GM23248 (cell line): Measurements from ENCODE around the gene ERBB3. TPM values are rescaled to one million over a fixed set of nuclear protein-coding genes. Genes with fewer than 3 reads are reported as not detected.
A peak's percentile ranks its signal among the peaks of the same experiment; 100 is the strongest.

Source experiments
- DNase-seq: peaks from one replicate; pipeline ENCODE4 v3.0.0-alpha.2; 2015
- H2AFZ ChIP-seq: fragments of 200-600 bp; sonication (generic); 2 replicates; pipeline ENCODE4 v1.6.1; 2016; ENCODE audit warnings: antibody characterized with exemption
- H3F3A ChIP-seq: fragments of 200-600 bp; sonication (generic); 2 replicates; pipeline ENCODE4 v1.6.1; 2016; ENCODE audit warnings: mild to moderate bottlenecking, antibody characterized with exemption, mixed run types; ENCODE audit not compliant: insufficient read depth
- H3K27ac ChIP-seq: fragments of 200-600 bp; sonication (generic); 2 replicates; pipeline ENCODE4 v1.5.1; 2016; ENCODE audit warnings: mild to moderate bottlenecking
- H3K27me3 ChIP-seq: fragments of 200-600 bp; sonication (generic); replicated peaks from 2 replicates; pipeline ENCODE4 v1.6.1; 2016; ENCODE audit warnings: mild to moderate bottlenecking; ENCODE audit not compliant: insufficient read depth
- H3K36me3 ChIP-seq: fragments of 200-600 bp; sonication (generic); 2 replicates; pipeline ENCODE4 v1.6.1; 2016; ENCODE audit warnings: low read depth, mild to moderate bottlenecking
- H3K4me1 ChIP-seq: fragments of 200-600 bp; sonication (generic); 2 replicates; pipeline ENCODE4 v1.6.1; 2016; ENCODE audit warnings: mild to moderate bottlenecking; ENCODE audit not compliant: insufficient read depth
- H3K4me2 ChIP-seq: fragments of 200-600 bp; sonication (generic); one replicate; pipeline ENCODE4 v1.6.1; 2016; ENCODE audit warnings: mild to moderate bottlenecking; ENCODE audit not compliant: unreplicated experiment
- H3K4me3 ChIP-seq: fragments of 200-600 bp; sonication (generic); 2 replicates; pipeline ENCODE4 v1.5.1; 2016; ENCODE audit warnings: mild to moderate bottlenecking
- H3K79me2 ChIP-seq: fragments of 200-600 bp; sonication (generic); 2 replicates; pipeline ENCODE4 v1.6.1; 2016; ENCODE audit warnings: mild to moderate bottlenecking; ENCODE audit not compliant: insufficient read depth
- H3K9ac ChIP-seq: fragments of 200-600 bp; sonication (generic); 2 replicates; pipeline ENCODE4 v1.6.1; 2016; ENCODE audit warnings: mild to moderate bottlenecking
- H3K9me2 ChIP-seq: fragments of 200-600 bp; sonication (generic); 2 replicates; pipeline ENCODE4 v1.6.1; 2016; ENCODE audit warnings: mixed run types, mild to moderate bottlenecking, moderate library complexity; ENCODE audit not compliant: insufficient read depth
- H3K9me3 ChIP-seq: fragments of 200-600 bp; sonication (generic); one replicate; pipeline ENCODE4 v1.6.1; 2017; ENCODE audit warnings: low read depth
- H4K20me1 ChIP-seq: fragments of 200-600 bp; sonication (generic); 2 replicates; pipeline ENCODE4 v1.6.0; 2016; ENCODE audit not compliant: insufficient read depth
- EZH2 ChIP-seq: fragments of 200-600 bp; sonication (generic); IDR thresholded peaks from 2 replicates; pipeline ENCODE4 v1.6.1; 2018; ENCODE audit warnings: antibody characterized with exemption, mild to moderate bottlenecking; ENCODE audit not compliant: insufficient read depth, poor library complexity, severe bottlenecking
- EZH2phosphoT487 ChIP-seq: fragments of 200-600 bp; sonication (generic); IDR thresholded peaks from 2 replicates; pipeline ENCODE4 v1.6.1; 2018; ENCODE audit warnings: antibody characterized with exemption, moderate library complexity, mild to moderate bottlenecking, low read depth; ENCODE audit not compliant: insufficient read depth
- WGBS, 2 experiments: methylation state at CpG; one replicate each; pipeline ENCODE4 v1.1.6; 2015 to 2017; ENCODE audit warnings: low lambda C conversion rate in 2 of 2, low coverage in 1 of 2; ENCODE audit errors: missing lambda C conversion rate in 2 of 2; 5-methylcytosine and 5-hydroxymethylcytosine counted together
- in situ Hi-C: fragments of 300-500 bp; cut with MboI; formaldehyde crosslinking; loops from 2 replicates; pipeline ENCODE4 v1.15.0; 2020
- polyA plus RNA-seq: library from polyadenylated mRNA; unstranded; fragments of >200 nt; fragmentation: Nextera tagmentation; extraction: Ambion mirVana; gene quantifications from 2 replicates; pipeline ENCODE4 v1.2.1, GENCODE V29; 2016
- total RNA-seq: library from RNA; depleted of rRNA; stranded (reverse); fragments of >200 nt; shearing (Covaris generic); gene quantifications from 2 replicates; pipeline ENCODE4 v1.2.3, GENCODE V29; 2014; rRNA removed

Gene ERBB3
- total and polyA plus RNA-seq, 2 experiments from 2014 or later: 1.9 to 3.5 TPM

DNA sequence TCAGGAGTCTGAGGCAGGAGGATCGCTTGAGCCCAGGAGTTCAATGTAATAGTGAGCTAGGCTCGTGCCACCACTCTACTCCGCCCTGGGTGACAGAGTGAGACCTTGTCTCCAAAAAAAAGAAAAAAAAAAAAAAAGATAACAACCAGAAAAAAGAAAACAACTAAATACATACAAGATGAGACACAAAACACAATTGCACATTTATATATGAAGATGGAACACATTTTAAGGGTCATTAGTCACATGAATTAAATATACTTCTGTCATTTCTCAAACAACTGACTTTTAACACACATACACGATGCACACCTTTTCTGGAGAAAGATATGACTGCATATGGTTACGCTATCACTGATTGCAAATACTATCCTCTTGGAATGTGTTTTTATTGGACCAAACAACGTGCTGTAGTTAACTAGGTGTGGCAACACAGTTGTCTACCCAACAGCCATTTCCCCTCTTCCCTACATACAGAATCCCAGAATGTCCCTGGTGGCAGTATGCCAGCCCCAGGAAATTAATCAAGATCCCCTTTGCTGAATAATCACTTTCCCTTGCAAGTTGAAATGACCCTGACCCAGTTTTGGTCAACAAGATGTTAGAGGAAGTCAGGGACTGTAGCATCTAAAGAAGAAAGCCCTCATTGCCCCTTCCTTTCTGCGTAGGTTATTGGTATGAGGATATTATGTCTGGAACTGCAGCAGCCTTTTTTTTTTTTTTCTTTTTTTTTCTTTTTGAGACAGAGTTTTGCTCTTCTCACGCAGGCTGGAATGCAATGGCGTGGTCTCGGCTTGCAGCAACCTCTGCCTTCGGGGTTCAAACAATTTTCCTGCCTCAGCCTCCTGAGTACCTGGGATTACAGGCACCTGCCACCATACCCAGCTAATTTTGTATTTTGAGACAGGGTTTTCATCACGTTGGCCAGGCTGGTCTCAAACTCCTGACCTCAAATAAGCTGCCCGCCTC is 66.8 kb downstream of the ERBB3 start:
- 67 to 76% methylated on average over 12 to 13 of the region's 13 CpGs for WGBS, 2 experiments
- Histone ChIP-seq H2AFZ (no peak overlapping the region), H4K20me1 (no peaks in the 10 kb centered on the region), H3K27ac (no peak overlapping the region), H3K4me2 (no peak overlapping the region), H3K79me2 (no peaks in the 10 kb centered on the region), H3F3A (peaks cover 22% of the 10 kb centered on the region), H3K9me3 (no peaks in the 10 kb centered on the region), H3K9me2 (no peaks in the 10 kb centered on the region), H3K9ac (no peak overlapping the region), H3K4me1 (peaks cover 10% of the 10 kb centered on the region; the same call in 1 of the 2 replicates), H3K4me3 (no peak overlapping the region), H3K27me3 (no peaks in the 10 kb centered on the region), H3K36me3 (peaks cover 15% of the 10 kb centered on the region; the same call in 1 of the 2 replicates)
- TF ChIP-seq EZH2phosphoT487 (no peak), EZH2 (no peak)
- no peak for DNase-seq
- in situ Hi-C loops: no loop called here

DNA sequence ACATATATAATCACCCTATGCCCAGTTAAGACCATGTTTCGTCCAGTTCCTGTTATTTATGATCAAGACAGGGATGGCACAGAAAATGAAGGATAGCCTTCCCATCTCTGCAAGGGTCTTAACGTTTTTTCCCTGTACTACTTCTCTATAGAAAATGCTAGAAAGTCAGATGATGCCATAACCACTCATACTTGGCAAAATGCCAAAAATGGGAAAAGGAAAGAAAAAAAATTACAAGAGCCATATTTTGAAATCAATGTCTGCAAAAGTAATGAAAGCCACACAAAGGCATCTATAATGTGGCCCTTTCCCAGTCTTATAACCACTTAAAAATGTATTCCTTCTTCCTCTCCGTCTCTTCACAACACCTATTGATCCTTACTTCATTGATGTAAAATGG is 70.6 kb downstream of the ERBB3 start:
- Histone ChIP-seq H3K4me1 (peaks cover 16% of the 10 kb centered on the region), H3K4me2 (no peak overlapping the region), H3F3A (peaks cover 15% of the 10 kb centered on the region), H3K79me2 (peaks cover 11% of the 10 kb centered on the region), H3K9me3 (no peaks in the 10 kb centered on the region), H3K4me3 (no peak overlapping the region), H3K27ac (no peak overlapping the region), H3K27me3 (no peaks in the 10 kb centered on the region), H3K9ac (no peak overlapping the region), H3K36me3 (no peaks in the 10 kb centered on the region), H3K9me2 (no peaks in the 10 kb centered on the region), H2AFZ (no peak overlapping the region), H4K20me1 (no peaks in the 10 kb centered on the region)
- no peak for TF ChIP-seq EZH2phosphoT487
- TF ChIP-seq EZH2: no peak
- in situ Hi-C loops: no loop called here
- DNase-seq: peak; percentile 64
- WGBS, 2 experiments: 65 to 67% methylated on average over 3 of the region's 3 CpGs

DNA sequence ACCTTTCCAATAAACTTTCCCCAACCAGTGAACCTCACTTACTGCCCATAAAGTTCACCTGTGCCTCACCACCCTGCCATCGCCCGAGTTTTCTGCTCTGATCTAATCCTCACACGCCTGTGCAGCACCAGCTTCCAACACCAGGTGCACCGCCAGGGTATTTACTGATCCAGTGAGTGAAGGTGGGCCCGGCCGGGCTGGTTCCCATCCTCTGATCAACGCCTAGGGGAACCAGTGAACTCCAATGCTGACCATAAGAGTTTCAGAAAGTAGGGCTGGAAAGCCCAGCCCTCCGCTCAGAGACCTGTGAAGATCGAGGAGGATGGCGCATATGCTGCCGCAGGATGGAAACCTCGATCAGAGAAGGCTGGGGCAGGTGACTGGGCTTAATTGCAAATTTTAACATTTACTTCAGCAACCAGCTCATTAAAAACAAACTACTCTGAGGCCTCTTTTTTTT is 71.7 kb downstream of the ERBB3 start:
- H3K9me3 ChIP-seq: no peaks in the 10 kb centered on the region
- H3K27ac ChIP-seq: peak overlapping the region; percentile 81
- peak overlapping the region; percentile 92 for H2AFZ ChIP-seq
- H3F3A ChIP-seq: peaks cover 13% of the 10 kb centered on the region
- WGBS, 2 experiments: 7 to 11% methylated on average over 12 of the region's 12 CpGs
- H4K20me1 ChIP-seq: no peaks in the 10 kb centered on the region
- no peaks in the 10 kb centered on the region for H3K27me3 ChIP-seq
- H3K4me3 ChIP-seq: peak overlapping the region; percentile 78
- H3K9me2 ChIP-seq: no peaks in the 10 kb centered on the region
- no peak for TF ChIP-seq EZH2
- H3K9ac ChIP-seq: peak overlapping the region; percentile 82
- H3K36me3 ChIP-seq: no peaks in the 10 kb centered on the region
- H3K4me2 ChIP-seq: peak overlapping the region; percentile 87
- peak; percentile 64 for DNase-seq
- H3K4me1 ChIP-seq: peaks cover 16% of the 10 kb centered on the region
- H3K79me2 ChIP-seq: peaks cover 20% of the 10 kb centered on the region
- in situ Hi-C loops: no loop called here

DNA sequence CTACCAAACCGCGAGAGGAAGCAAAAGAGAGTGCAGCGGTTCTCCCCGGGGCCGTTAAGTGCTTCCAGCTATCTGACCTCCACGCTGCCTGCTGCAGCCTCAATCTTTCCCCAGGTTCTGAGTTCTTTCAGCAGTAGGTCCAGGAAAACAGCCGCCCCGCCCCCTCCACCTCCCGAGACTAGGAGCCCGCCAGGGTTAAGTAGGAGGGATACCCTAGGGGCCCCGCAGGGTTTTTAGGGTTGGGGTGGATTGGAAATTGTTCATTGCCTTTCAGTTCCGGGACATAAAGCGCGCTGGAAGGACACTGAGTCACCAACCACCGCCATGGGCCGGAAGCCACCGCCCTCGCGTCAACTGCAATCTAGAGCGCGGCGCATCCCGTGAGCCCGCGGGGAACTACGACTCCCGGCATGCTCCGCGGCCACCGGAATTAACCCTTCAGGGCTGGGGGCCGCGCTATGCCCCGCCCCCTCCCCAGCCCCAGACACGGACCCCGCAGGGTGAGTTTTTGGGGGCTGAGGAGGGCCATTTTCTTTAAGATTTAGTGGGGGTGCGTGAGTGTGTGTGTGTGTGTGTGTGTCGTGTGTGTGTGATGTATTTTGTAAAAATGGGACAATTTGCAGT is 72.3 kb downstream of the ERBB3 start, which contains the start of gene MYL6B:
TSS of gene MYL6B (plus strand) at position 456 of the 624 bp plus-strand sequence. CDS start 1,332 bp downstream, outside the sequence.
- DNase-seq: peak; percentile 98
- no peaks in the 10 kb centered on the region for H3K9me2 ChIP-seq
- H3K4me3 ChIP-seq: peak within 1 kb of the TSS; percentile 78
- H3K79me2 ChIP-seq: peaks cover 20% of the 10 kb centered on the region
- H2AFZ ChIP-seq: peak within 1 kb of the TSS; percentile 92
- no peak for TF ChIP-seq EZH2
- TF ChIP-seq EZH2phosphoT487: no peak
- no peaks in the 10 kb centered on the region for H3K27me3 ChIP-seq
- peaks cover 16% of the 10 kb centered on the region; the same call in 1 of the 2 replicates for H3F3A ChIP-seq
- peak within 1 kb of the TSS; percentile 81 for H3K27ac ChIP-seq
- peak within 1 kb of the TSS; percentile 82 for H3K9ac ChIP-seq
- H3K4me1 ChIP-seq: peaks cover 16% of the 10 kb centered on the region
- no peaks in the 10 kb centered on the region for H4K20me1 ChIP-seq
- H3K4me2 ChIP-seq: peak within 1 kb of the TSS; percentile 87
- in situ Hi-C loops: no loop called here
- WGBS, 2 experiments: 1% methylated on average over 23 to 28 of the region's 37 CpGs
- H3K9me3 ChIP-seq: no peaks in the 10 kb centered on the region
- no peaks in the 10 kb centered on the region for H3K36me3 ChIP-seq

Other genes starting within 250 kb of the ERBB3 start
- gene MMP19, start 237.2 kb upstream of the ERBB3 start, total RNA-seq: 17.6 and 26.3 TPM in 2 replicates
- 13.8 and 15.7 TPM in 2 replicates for gene MMP19, start 237.2 kb upstream of the ERBB3 start, polyA plus RNA-seq
- 20.1 and 25.9 TPM in 2 replicates for gene PYM1, start 152.3 kb upstream of the ERBB3 start, total RNA-seq
- 33.5 and 34.4 TPM in 2 replicates for gene PYM1, start 152.3 kb upstream of the ERBB3 start, polyA plus RNA-seq
- gene DGKA, start 149.0 kb upstream of the ERBB3 start, total RNA-seq: 66.6 and 67.7 TPM in 2 replicates
- 109 and 116 TPM in 2 replicates for gene DGKA, start 149.0 kb upstream of the ERBB3 start, polyA plus RNA-seq
- gene PMEL, start 114.1 kb upstream of the ERBB3 start, total RNA-seq: 0.13 and 2.3 TPM in 2 replicates
- gene PMEL, start 114.1 kb upstream of the ERBB3 start, polyA plus RNA-seq: 0.38 and 0.76 TPM in 2 replicates
- gene CDK2, start 113.3 kb upstream of the ERBB3 start, total RNA-seq: 20.8 and 34.9 TPM in 2 replicates
- gene CDK2, start 113.3 kb upstream of the ERBB3 start, polyA plus RNA-seq: 16.2 and 16.6 TPM in 2 replicates
- gene RAB5B, start 106.1 kb upstream of the ERBB3 start, total RNA-seq: 47.0 and 58.6 TPM in 2 replicates
- gene RAB5B, start 106.1 kb upstream of the ERBB3 start, polyA plus RNA-seq: 65.8 and 66.6 TPM in 2 replicates
- 10.2 and 19.1 TPM in 2 replicates for gene SUOX, start 82.9 kb upstream of the ERBB3 start, total RNA-seq
- 9.5 and 10.0 TPM in 2 replicates for gene SUOX, start 82.9 kb upstream of the ERBB3 start, polyA plus RNA-seq
- gene IKZF4, start 59.1 kb upstream of the ERBB3 start, total RNA-seq: 1.4 and 1.5 TPM in 2 replicates
- gene IKZF4, start 59.1 kb upstream of the ERBB3 start, polyA plus RNA-seq: 0.99 and 1.1 TPM in 2 replicates
- 332 and 1,155 TPM in 2 replicates for gene RPS26, start 38.2 kb upstream of the ERBB3 start, total RNA-seq
- 271 and 274 TPM in 2 replicates for gene RPS26, start 38.2 kb upstream of the ERBB3 start, polyA plus RNA-seq
- 115 and 120 TPM in 2 replicates for gene PA2G4, start 24.4 kb downstream of the ERBB3 start, total RNA-seq
- gene PA2G4, start 24.4 kb downstream of the ERBB3 start, polyA plus RNA-seq: 152 and 157 TPM in 2 replicates
- gene RPL41, start 36.5 kb downstream of the ERBB3 start, total RNA-seq: 1,463 and 1,892 TPM in 2 replicates
- gene RPL41, start 36.5 kb downstream of the ERBB3 start, polyA plus RNA-seq: 2,480 and 2,545 TPM in 2 replicates
- gene ZC3H10, start 38.1 kb downstream of the ERBB3 start, total RNA-seq: 1.9 and 2.7 TPM in 2 replicates
- 3.0 and 3.3 TPM in 2 replicates for gene ZC3H10, start 38.1 kb downstream of the ERBB3 start, polyA plus RNA-seq
- gene ESYT1, start 48.1 kb downstream of the ERBB3 start, total RNA-seq: 164 and 216 TPM in 2 replicates
- 108 and 115 TPM in 2 replicates for gene ESYT1, start 48.1 kb downstream of the ERBB3 start, polyA plus RNA-seq
- 23.5 and 53.2 TPM in 2 replicates for gene MYL6B, start 72.4 kb downstream of the ERBB3 start, total RNA-seq
- gene MYL6B, start 72.4 kb downstream of the ERBB3 start, polyA plus RNA-seq: 67.8 and 72.8 TPM in 2 replicates
- gene MYL6, start 78.2 kb downstream of the ERBB3 start, total RNA-seq: 2,633 and 2,662 TPM in 2 replicates
- 3,948 and 3,969 TPM in 2 replicates for gene MYL6, start 78.2 kb downstream of the ERBB3 start, polyA plus RNA-seq
- gene SMARCC2, start 109.3 kb downstream of the ERBB3 start, total RNA-seq: 23.4 and 34.0 TPM in 2 replicates
- gene SMARCC2, start 109.3 kb downstream of the ERBB3 start, polyA plus RNA-seq: 64.3 and 66.9 TPM in 2 replicates
- gene RNF41, start 141.8 kb downstream of the ERBB3 start, total RNA-seq: 120 and 125 TPM in 2 replicates
- gene RNF41, start 141.8 kb downstream of the ERBB3 start, polyA plus RNA-seq: 37.6 and 39.4 TPM in 2 replicates
- 29.9 and 42.1 TPM in 2 replicates for gene NABP2, start 144.2 kb downstream of the ERBB3 start, total RNA-seq
- 40.1 and 40.4 TPM in 2 replicates for gene NABP2, start 144.2 kb downstream of the ERBB3 start, polyA plus RNA-seq
- not detected in 2 replicates for gene SLC39A5, start 149.9 kb downstream of the ERBB3 start, total RNA-seq
- not detected in 2 replicates for gene SLC39A5, start 149.9 kb downstream of the ERBB3 start, polyA plus RNA-seq
- gene ANKRD52, start 178.2 kb downstream of the ERBB3 start, total RNA-seq: 24.5 and 26.9 TPM in 2 replicates
- 61.5 and 61.7 TPM in 2 replicates for gene ANKRD52, start 178.2 kb downstream of the ERBB3 start, polyA plus RNA-seq
- gene COQ10A, start 186.8 kb downstream of the ERBB3 start, total RNA-seq: 8.2 and 10.3 TPM in 2 replicates
- gene COQ10A, start 186.8 kb downstream of the ERBB3 start, polyA plus RNA-seq: 9.6 and 9.8 TPM in 2 replicates
- gene CS, start 220.2 kb downstream of the ERBB3 start, total RNA-seq: 67.2 and 74.7 TPM in 2 replicates
- 76.2 and 77.8 TPM in 2 replicates for gene CS, start 220.2 kb downstream of the ERBB3 start, polyA plus RNA-seq
- gene CNPY2, start 235.8 kb downstream of the ERBB3 start, total RNA-seq: 89.9 and 97.5 TPM in 2 replicates
- gene CNPY2, start 235.8 kb downstream of the ERBB3 start, polyA plus RNA-seq: 248 and 253 TPM in 2 replicates